HEK293 (cell line): ENCODE results near the gene FOXP1.

Experiments used
- CTCF ChIA-PET: fragments of 350-600 bp; formaldehyde crosslinking; extraction: SDS; loops from one replicate; lab custom pipeline; 2021; ENCODE audit warnings: antibody characterized with exemption; lab: Yijun Ruan, JAX
- POLR2A ChIA-PET: fragments of 300-600 bp; formaldehyde crosslinking; extraction: SDS; loops from one replicate; lab custom pipeline; 2020; ENCODE audit warnings: antibody characterized with exemption, inconsistent platforms; lab: Yijun Ruan, JAX
- H3K27ac ChIP-seq: fragments of 200-500 bp; sonication (Bioruptor generic); 2 replicates; pipeline ENCODE4 v1.5.1; 2014; ENCODE audit warnings: low read depth, low read length, control low read depth, inconsistent platforms; ENCODE audit errors: extremely low read depth
- H3K36me3 ChIP-seq, 2 experiments: fragments of 200-500 bp in 1 of 2; sonication (Bioruptor generic) in 1 of 2; 1 replicate in 1 of 2; 2 replicates in 1 of 2; pipeline ENCODE4 v1.5.1; 2014 to 2017; ENCODE audit warnings: inconsistent platforms in 2 of 2, low read length in 2 of 2; ENCODE audit not compliant: control insufficient read depth in 2 of 2, insufficient read depth in 1 of 2
- H3K4me1 ChIP-seq: fragments of 200-500 bp; sonication (Bioruptor generic); 2 replicates; pipeline ENCODE4 v1.5.1; 2014; ENCODE audit warnings: mild to moderate bottlenecking, low read length, inconsistent platforms; ENCODE audit not compliant: control insufficient read depth, insufficient read depth
- H3K4me3 ChIP-seq: 2 replicates; pipeline ENCODE4 v1.5.1; 2011; ENCODE audit warnings: low read depth, mild to moderate bottlenecking, control low read depth, low read length, moderate library complexity
- H3K9me3 ChIP-seq: fragments of 200-500 bp; sonication (Bioruptor generic); 2 replicates; pipeline ENCODE4 v1.5.1; 2014; ENCODE audit warnings: low read depth, low read length, inconsistent platforms; ENCODE audit not compliant: control insufficient read depth, insufficient read depth
- GLIS2 ChIP-seq: fragments of 450-650 bp; formaldehyde crosslinking; IDR thresholded peaks from 2 replicates; pipeline ENCODE4 v1.5.1; 2016; ENCODE audit warnings: missing biosample characterization, missing genetic modification characterization
- SCRT1 ChIP-seq: fragments of 450-650 bp; formaldehyde crosslinking; IDR thresholded peaks from 2 replicates; pipeline ENCODE4 v1.5.1; 2016; ENCODE audit warnings: missing biosample characterization, missing genetic modification characterization, borderline replicate concordance
- TRIM28 ChIP-seq: IDR thresholded peaks from 2 replicates; pipeline ENCODE4 v1.6.1; 2011; ENCODE audit warnings: low read length, control low read depth, borderline replicate concordance
- WT1 ChIP-seq: fragments of 450-650 bp; formaldehyde crosslinking; IDR thresholded peaks from 2 replicates; pipeline ENCODE4 v1.5.1; 2016; ENCODE audit warnings: missing biosample characterization, missing genetic modification characterization
- ZIC2 ChIP-seq: fragments of 450-650 bp; formaldehyde crosslinking; IDR thresholded peaks from 2 replicates; pipeline ENCODE4 v1.5.1; 2016; ENCODE audit warnings: missing biosample characterization, missing genetic modification characterization
- ZNF114 ChIP-seq: fragments of 450-650 bp; formaldehyde crosslinking; IDR thresholded peaks from 2 replicates; pipeline ENCODE4 v1.5.0; 2017; ENCODE audit warnings: missing biosample characterization, missing genetic modification characterization
- ZNF138 ChIP-seq: fragments of 450-650 bp; formaldehyde crosslinking; IDR thresholded peaks from 2 replicates; pipeline ENCODE4 v1.5.1; 2016; ENCODE audit warnings: missing biosample characterization, missing genetic modification characterization, borderline replicate concordance
- ZNF155 ChIP-seq: fragments of 450-650 bp; formaldehyde crosslinking; IDR thresholded peaks from 2 replicates; pipeline ENCODE4 v1.5.1; 2016; ENCODE audit warnings: missing biosample characterization, missing genetic modification characterization
- ZNF175 ChIP-seq: fragments of 450-650 bp; formaldehyde crosslinking; IDR thresholded peaks from 2 replicates; pipeline ENCODE4 v1.5.1; 2016; ENCODE audit warnings: missing biosample characterization, missing genetic modification characterization
- ZNF214 ChIP-seq: fragments of 450-650 bp; formaldehyde crosslinking; IDR thresholded peaks from 2 replicates; pipeline ENCODE4 v1.5.1; 2017; ENCODE audit warnings: missing biosample characterization, mild to moderate bottlenecking, missing genetic modification characterization, borderline replicate concordance
- ZNF239 ChIP-seq: fragments of 450-650 bp; formaldehyde crosslinking; IDR thresholded peaks from 2 replicates; pipeline ENCODE4 v1.5.1; 2016; ENCODE audit warnings: missing biosample characterization, missing genetic modification characterization
- ZNF292 ChIP-seq: fragments of 450-650 bp; formaldehyde crosslinking; IDR thresholded peaks from 2 replicates; pipeline ENCODE4 v1.5.1; 2016; ENCODE audit warnings: low read depth, missing biosample characterization, missing genetic modification characterization, borderline replicate concordance
- ZNF473 ChIP-seq: fragments of 450-650 bp; formaldehyde crosslinking; IDR thresholded peaks from 2 replicates; pipeline ENCODE4 v1.5.1; 2017; ENCODE audit warnings: missing biosample characterization, missing genetic modification characterization
- ZNF670 ChIP-seq: fragments of 450-650 bp; formaldehyde crosslinking; IDR thresholded peaks from 2 replicates; pipeline ENCODE4 v1.5.1; 2016; ENCODE audit warnings: missing biosample characterization, missing genetic modification characterization, low read depth
- ZNF747 ChIP-seq: fragments of 450-650 bp; formaldehyde crosslinking; IDR thresholded peaks from 2 replicates; pipeline ENCODE4 v1.5.1; 2016; ENCODE audit warnings: missing biosample characterization, missing genetic modification characterization
- TF ChIP-seq, protein P1 (sequence below): fragments of 450-650 bp; formaldehyde crosslinking; IDR thresholded peaks from 2 replicates; pipeline ENCODE4 v1.5.1; 2016; ENCODE audit warnings: missing biosample characterization, missing genetic modification characterization
- TF ChIP-seq, protein P2 (sequence below): fragments of 450-650 bp; formaldehyde crosslinking; IDR thresholded peaks from 2 replicates; pipeline ENCODE4 v1.5.1; 2017; ENCODE audit warnings: missing biosample characterization, missing genetic modification characterization

FOXP1 gene

DNA sequence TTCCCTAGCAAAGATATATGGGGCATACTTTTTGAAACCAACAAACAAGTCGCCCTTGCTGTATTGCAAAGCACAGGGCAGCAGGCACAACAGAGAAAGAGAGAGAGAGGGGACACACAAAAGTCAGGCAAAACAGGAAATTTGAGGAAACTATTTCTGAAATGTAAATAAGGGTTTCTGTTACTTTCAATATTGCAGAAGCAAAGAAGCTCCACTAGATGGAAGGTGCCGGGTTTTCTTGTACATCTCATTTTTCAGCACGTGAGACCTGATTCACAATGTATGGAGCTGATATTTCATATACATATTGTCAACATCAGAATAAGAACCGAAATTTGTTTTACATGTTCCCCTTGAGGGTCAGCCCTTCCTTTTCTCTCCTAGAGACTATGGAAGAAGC, 127.4 kb downstream of the FOXP1 start:
- Histone ChIP-seq H3K9me3 (no peaks in the 10 kb centered on the region), H3K27ac (no peak overlapping the region), H3K4me3 (no peak overlapping the region), H3K36me3 (no peaks in the 10 kb centered on the region), H3K4me1 (no peaks in the 10 kb centered on the region)
- TF ChIP-seq TRIM28 (no peak), ZIC2 (no peak), ZNF473 (tag by site-specific recombination) (no peak), ZNF747 (tag by site-specific recombination) (no peak), WT1 (tag by site-specific recombination) (no peak), ZNF114 (no peak), GLIS2 (tag by site-specific recombination) (no peak)
- POLR2A ChIA-PET, result interaction anchor here (0.8 kb wide), 1 partner anchor 45 kb away, joined by 3 read pairs; no protein-coding TSS in a partner anchor
- CTCF ChIA-PET, result interaction anchor here (0.5 kb wide), 1 partner anchor 1705 kb away, joined by 4 read pairs; no protein-coding TSS in a partner anchor

DNA sequence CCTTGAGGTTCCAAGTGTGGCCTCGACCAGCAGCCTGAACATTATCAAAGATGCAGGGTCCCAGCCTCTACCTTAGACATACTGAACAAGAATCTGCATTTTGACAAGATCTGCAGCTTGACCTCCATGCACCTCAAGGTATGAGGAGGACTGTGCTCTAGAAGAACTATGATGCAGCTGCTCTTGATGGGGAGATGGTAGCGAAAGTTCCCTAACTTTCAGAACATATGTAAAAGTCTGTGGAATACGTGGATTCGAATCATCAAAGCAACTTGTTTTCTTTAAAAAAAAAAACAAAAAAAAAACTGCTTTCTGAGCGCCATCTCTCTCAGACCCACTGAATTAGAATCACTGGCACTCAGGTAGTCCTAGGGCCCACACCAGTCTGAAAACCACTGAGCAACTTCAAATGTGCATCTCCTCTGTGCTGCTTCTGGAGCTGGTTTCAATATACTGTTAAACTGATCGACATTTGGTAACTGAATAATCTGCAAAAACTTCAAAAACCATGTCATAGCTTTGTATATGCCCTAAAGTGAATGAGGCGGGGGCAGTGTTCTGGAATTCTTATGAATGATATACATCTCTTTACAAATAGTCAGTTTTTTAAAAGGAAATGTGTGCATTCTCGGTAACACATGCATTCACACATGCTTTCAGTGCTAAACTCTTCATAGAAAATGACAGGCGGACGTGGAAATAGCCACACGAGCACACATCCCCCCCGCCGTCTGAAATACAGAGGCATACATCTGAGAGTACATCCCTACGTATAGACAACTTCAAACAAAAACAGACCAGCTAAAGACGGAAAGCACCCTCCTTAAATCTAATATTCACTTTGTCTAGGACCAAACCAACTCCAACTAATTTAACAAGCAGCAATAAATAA, 128.8 kb downstream of the FOXP1 start:
- Histone ChIP-seq H3K4me3 (no peak overlapping the region), H3K4me1 (no peaks in the 10 kb centered on the region), H3K27ac (no peak overlapping the region), H3K36me3 (no peaks in the 10 kb centered on the region), H3K9me3 (no peaks in the 10 kb centered on the region)
- TF ChIP-seq, protein P1, sequence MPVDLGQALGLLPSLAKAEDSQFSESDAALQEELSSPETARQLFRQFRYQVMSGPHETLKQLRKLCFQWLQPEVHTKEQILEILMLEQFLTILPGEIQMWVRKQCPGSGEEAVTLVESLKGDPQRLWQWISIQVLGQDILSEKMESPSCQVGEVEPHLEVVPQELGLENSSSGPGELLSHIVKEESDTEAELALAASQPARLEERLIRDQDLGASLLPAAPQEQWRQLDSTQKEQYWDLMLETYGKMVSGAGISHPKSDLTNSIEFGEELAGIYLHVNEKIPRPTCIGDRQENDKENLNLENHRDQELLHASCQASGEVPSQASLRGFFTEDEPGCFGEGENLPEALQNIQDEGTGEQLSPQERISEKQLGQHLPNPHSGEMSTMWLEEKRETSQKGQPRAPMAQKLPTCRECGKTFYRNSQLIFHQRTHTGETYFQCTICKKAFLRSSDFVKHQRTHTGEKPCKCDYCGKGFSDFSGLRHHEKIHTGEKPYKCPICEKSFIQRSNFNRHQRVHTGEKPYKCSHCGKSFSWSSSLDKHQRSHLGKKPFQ (tag by site-specific recombination), result no peak
- TF ChIP-seq ZNF239 (tag by site-specific recombination), result no peak
- TF ChIP-seq ZNF214, result no peak
- CTCF ChIA-PET, result no interaction called here
- POLR2A ChIA-PET, result no interaction called here

DNA sequence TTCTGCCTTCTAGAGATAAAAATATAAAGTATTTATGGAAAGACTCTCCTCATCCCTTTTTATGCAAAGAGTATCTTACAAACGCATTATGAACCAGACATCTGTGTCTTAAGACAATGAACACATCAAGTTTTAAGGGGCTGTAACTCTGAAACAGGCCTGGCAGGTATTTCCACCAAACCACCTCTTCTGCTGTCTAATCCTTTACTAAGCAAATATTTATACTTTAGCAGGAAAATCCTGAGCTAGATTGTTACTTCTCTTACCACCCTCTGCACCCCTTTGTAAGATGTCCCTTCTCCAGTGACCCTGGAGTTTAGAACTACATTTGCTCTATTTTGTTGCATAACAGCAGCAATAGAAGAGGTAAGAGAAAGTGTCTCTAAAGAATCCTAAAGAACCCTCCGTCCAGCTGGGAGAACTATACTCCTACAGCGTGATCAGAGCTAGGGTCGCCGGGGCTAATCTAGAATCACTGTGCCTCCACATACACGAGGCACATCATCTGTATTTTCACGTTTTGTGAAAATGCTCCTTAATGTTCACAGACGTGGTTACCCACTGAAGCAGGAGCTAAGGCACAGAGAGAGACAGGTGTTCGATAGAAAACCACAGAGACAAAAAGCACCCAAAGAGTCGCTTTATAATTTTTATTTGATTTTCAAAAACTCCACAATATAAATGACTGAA, 129.6 kb downstream of the FOXP1 start:
- CTCF ChIA-PET, result no interaction called here
- H3K4me1 ChIP-seq, result no peaks in the 10 kb centered on the region
- POLR2A ChIA-PET, result no interaction called here
- no peak overlapping the region for H3K27ac ChIP-seq
- no peaks in the 10 kb centered on the region for H3K36me3 ChIP-seq
- no peak for TF ChIP-seq ZNF292
- no peak for TF ChIP-seq ZNF155 (tag by site-specific recombination)
- TF ChIP-seq ZNF747 (tag by site-specific recombination), result no peak
- TF ChIP-seq TRIM28, result no peak
- TF ChIP-seq, protein P2, sequence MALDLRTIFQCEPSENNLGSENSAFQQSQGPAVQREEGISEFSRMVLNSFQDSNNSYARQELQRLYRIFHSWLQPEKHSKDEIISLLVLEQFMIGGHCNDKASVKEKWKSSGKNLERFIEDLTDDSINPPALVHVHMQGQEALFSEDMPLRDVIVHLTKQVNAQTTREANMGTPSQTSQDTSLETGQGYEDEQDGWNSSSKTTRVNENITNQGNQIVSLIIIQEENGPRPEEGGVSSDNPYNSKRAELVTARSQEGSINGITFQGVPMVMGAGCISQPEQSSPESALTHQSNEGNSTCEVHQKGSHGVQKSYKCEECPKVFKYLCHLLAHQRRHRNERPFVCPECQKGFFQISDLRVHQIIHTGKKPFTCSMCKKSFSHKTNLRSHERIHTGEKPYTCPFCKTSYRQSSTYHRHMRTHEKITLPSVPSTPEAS (tag by site-specific recombination), result no peak
- TF ChIP-seq ZNF175 (tag by site-specific recombination), result no peak
- no peaks in the 10 kb centered on the region for H3K9me3 ChIP-seq
- no peak overlapping the region for H3K4me3 ChIP-seq

DNA sequence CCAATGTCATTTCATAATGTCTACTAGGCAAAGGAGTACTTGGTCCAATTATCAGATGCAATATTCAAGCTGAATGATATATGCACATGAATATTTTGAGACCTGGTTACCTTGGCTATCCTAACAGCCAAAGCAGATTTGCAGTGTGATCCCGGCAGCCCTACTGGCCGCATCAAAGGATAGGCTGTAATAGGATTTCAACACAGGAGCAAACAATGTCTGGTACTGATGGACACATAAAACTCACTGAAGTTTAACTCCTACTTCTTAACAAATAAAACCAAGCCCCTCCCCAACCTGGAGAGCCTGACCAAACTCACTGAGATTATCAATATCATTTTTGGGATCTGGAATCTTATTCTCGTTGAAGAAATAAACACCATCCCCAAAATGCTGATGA, 130.2 kb downstream of the FOXP1 start:
- ChIA-PET CTCF (no interaction called here), POLR2A (no interaction called here)

More for the DNA sequence above, 130.2 kb downstream of the FOXP1 start:
- H3K4me3 ChIP-seq, result no peak overlapping the region
- TF ChIP-seq ZNF138 (tag by site-specific recombination) (no peak), SCRT1 (no peak), ZNF670 (tag by site-specific recombination) (no peak)
- TF ChIP-seq, all 188 proteins: peak for 0
- Histone ChIP-seq H3K4me1 (no peaks in the 10 kb centered on the region), H3K36me3 (no peaks in the 10 kb centered on the region), H3K9me3 (no peaks in the 10 kb centered on the region), H3K27ac (no peak overlapping the region)
